Calu3 (cell line): ENCODE measurements around the gene GXYLT1. TPM values are rescaled to one million over a fixed set of nuclear protein-coding genes. Genes with fewer than 3 reads are reported as not detected.
A peak's percentile ranks its signal among the peaks of the same experiment; 100 is the strongest.

Experiments used
- BruUV-seq: library from RNA; stranded (reverse); fragments of 400-500 nt; replicated peaks from 2 replicates; lab custom pipeline; 2021; lab: Mats Ljungman, UMichigan
- CTCF ChIA-PET: fragments of 300-600 bp; sonication (Branson Sonifier 250); formaldehyde crosslinking; loops from one replicate; lab custom pipeline; 2022; ENCODE audit warnings: antibody characterized with exemption; lab: Charles Lee
- DNase-seq: peaks from one replicate; pipeline ENCODE4 v3.0.0; 2022
- H3K27ac Mint-ChIP-seq: one replicate; pipeline ENCODE4 v1.8.0; 2022; ENCODE audit warnings: mixed read lengths; ENCODE audit not compliant: unreplicated experiment
- H3K27me3 Mint-ChIP-seq: one replicate; pipeline ENCODE4 v1.8.0; 2022; ENCODE audit warnings: mixed read lengths; ENCODE audit not compliant: unreplicated experiment
- H3K36me3 Mint-ChIP-seq: one replicate; pipeline ENCODE4 v1.8.0; 2022; ENCODE audit warnings: mild to moderate bottlenecking, moderate library complexity, mixed read lengths; ENCODE audit not compliant: insufficient read depth, unreplicated experiment
- H3K4me1 Mint-ChIP-seq: one replicate; pipeline ENCODE4 v1.8.0; 2022; ENCODE audit warnings: mild to moderate bottlenecking, low read depth, mixed read lengths; ENCODE audit not compliant: unreplicated experiment
- H3K4me3 Mint-ChIP-seq: one replicate; pipeline ENCODE4 v1.8.0; 2022; ENCODE audit warnings: mild to moderate bottlenecking, low read depth, moderate library complexity, mixed read lengths; ENCODE audit not compliant: unreplicated experiment
- H3K9me3 Mint-ChIP-seq: one replicate; pipeline ENCODE4 v1.8.0; 2022; ENCODE audit warnings: low read depth, mixed read lengths; ENCODE audit not compliant: unreplicated experiment
- intact Hi-C: fragments of 100-400 bp; cut with micrococcal nuclease; formaldehyde crosslinking; loops from one replicate; pipeline ENCODE4 v1.10.0; 2022; ENCODE audit not compliant: unreplicated experiment
- total RNA-seq: library from RNA; stranded (reverse); gene quantifications from 2 replicates; pipeline ENCODE4 v1.2.3, GENCODE V29; 2022
- TF ChIP-seq, protein P1 (sequence below): fragments of 200-600 bp; IDR thresholded peaks from one replicate; pipeline ENCODE4 v1.8.0; 2022; ENCODE audit warnings: antibody characterized with exemption; ENCODE audit not compliant: unreplicated experiment

GXYLT1 gene
- total RNA-seq, 1 experiment from 2014 or later, result 9.7 TPM

GRCh38 chr12:42135259-42135814 is 9.3 kb downstream of the GXYLT1 start:
- H3K36me3 Mint-ChIP-seq, result no peaks in the 10 kb centered on the region
- H3K9me3 Mint-ChIP-seq, result no peaks in the 10 kb centered on the region
- no peak overlapping the region for H3K27ac Mint-ChIP-seq
- intact Hi-C loops, result no loop called here
- no peak overlapping the region for H3K4me3 Mint-ChIP-seq
- BruUV-seq, result no TSS peak
- CTCF ChIA-PET, result no interaction called here
- H3K4me1 Mint-ChIP-seq, result peaks cover 17% of the 10 kb centered on the region
- no peak for DNase-seq
- H3K27me3 Mint-ChIP-seq, result no peaks in the 10 kb centered on the region
- TF ChIP-seq, protein P1, sequence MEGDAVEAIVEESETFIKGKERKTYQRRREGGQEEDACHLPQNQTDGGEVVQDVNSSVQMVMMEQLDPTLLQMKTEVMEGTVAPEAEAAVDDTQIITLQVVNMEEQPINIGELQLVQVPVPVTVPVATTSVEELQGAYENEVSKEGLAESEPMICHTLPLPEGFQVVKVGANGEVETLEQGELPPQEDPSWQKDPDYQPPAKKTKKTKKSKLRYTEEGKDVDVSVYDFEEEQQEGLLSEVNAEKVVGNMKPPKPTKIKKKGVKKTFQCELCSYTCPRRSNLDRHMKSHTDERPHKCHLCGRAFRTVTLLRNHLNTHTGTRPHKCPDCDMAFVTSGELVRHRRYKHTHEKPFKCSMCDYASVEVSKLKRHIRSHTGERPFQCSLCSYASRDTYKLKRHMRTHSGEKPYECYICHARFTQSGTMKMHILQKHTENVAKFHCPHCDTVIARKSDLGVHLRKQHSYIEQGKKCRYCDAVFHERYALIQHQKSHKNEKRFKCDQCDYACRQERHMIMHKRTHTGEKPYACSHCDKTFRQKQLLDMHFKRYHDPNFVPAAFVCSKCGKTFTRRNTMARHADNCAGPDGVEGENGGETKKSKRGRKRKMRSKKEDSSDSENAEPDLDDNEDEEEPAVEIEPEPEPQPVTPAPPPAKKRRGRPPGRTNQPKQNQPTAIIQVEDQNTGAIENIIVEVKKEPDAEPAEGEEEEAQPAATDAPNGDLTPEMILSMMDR, result no peak

- Mint-ChIP-seq H3K36me3 (no peaks in the 10 kb centered on the region), H3K9me3 (no peaks in the 10 kb centered on the region), H3K4me1 (peaks cover 19% of the 10 kb centered on the region), H3K27ac (no peak overlapping the region), H3K27me3 (no peaks in the 10 kb centered on the region), H3K4me3 (no peak overlapping the region)
- BruUV-seq, result no TSS peak
- TF ChIP-seq, protein P1, result no peak
- DNase-seq, result no peak
- CTCF ChIA-PET, result interaction anchor here (0.5 to 0.9 kb wide), 3 partner anchors 9 to 201 kb away, joined by 3 to 4 read pairs (median 4); no protein-coding TSS in a partner anchor
- intact Hi-C loops, result no loop called here
Measured at GRCh38 chr12:42130672-42131402, 13.8 kb downstream of the GXYLT1 start.

- peaks cover 13% of the 10 kb centered on the region for H3K4me1 Mint-ChIP-seq
- no peaks in the 10 kb centered on the region for H3K36me3 Mint-ChIP-seq
- no peak overlapping the region for H3K27ac Mint-ChIP-seq
- no peaks in the 10 kb centered on the region for H3K27me3 Mint-ChIP-seq
- no TSS peak for BruUV-seq
- no peak overlapping the region for H3K4me3 Mint-ChIP-seq
- CTCF ChIA-PET, result no interaction called here
- DNase-seq, result peak; percentile 41
- no peaks in the 10 kb centered on the region for H3K9me3 Mint-ChIP-seq
- intact Hi-C loops, result loop anchor here (1.0 to 10.0 kb wide), 2 partner anchors 203 to 1205 kb away; no protein-coding TSS in a partner anchor
- TF ChIP-seq, protein P1, result peak; percentile 21
Measured at GRCh38 chr12:42129595-42130204, 15.0 kb downstream of the GXYLT1 start.

DNA sequence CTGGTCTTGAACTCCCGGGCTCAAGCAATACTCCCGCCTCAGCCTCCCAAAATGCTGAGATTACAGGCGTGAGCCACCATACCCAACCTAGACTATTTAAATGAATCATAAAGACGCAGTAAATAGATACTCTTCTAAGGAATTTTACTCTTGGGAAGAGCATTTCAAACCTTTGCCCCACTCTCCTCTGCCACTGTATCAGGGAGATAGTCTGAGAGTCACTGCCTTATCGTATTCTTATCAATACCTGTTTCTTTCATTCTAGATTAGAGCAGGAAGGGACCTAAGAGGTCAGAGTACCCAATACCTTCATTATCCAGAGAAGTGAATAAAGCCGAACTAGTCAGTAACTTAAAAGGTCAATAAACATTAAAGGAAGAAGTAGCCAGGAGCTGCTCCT is 15.8 kb downstream of the GXYLT1 start:
- H3K9me3 Mint-ChIP-seq, result no peaks in the 10 kb centered on the region
- TF ChIP-seq, protein P1, result no peak
- H3K36me3 Mint-ChIP-seq, result no peaks in the 10 kb centered on the region
- CTCF ChIA-PET, result no interaction called here
- no peaks in the 10 kb centered on the region for H3K27me3 Mint-ChIP-seq
- no peak overlapping the region for H3K27ac Mint-ChIP-seq
- DNase-seq, result no peak
- intact Hi-C loops, result loop anchor here (1.0 to 10.0 kb wide), 2 partner anchors 203 to 1206 kb away; no protein-coding TSS in a partner anchor
- BruUV-seq, result no TSS peak
- peaks cover 13% of the 10 kb centered on the region for H3K4me1 Mint-ChIP-seq
- H3K4me3 Mint-ChIP-seq, result no peak overlapping the region
